Natural killer cell (primary cell): ENCODE results near the gene TBPL1. TPM values are rescaled to one million over a fixed set of nuclear protein-coding genes. Genes with fewer than 3 reads are reported as not detected.

Experiments used
- ATAC-seq, 3 donors: fragments of 150-1000 bp in 2 of 3; fragments of 200-7000 bp in 1 of 3; cut with Tn5 transposase; 1 replicate in 1 of 3; 2 replicates in 2 of 3; pipeline ENCODE4 v1.10.0; 2021; ENCODE audit warnings: mild to moderate bottlenecking in 2 of 3, moderate library complexity in 2 of 3
- DNase-seq, 2 donors: peaks; one replicate each; pipeline versions ENCODE4 v3.0.0 to v3.0.0-alpha.2; 2013 to 2021; ENCODE audit warnings: mixed read lengths in 1 of 2
- H3K27ac ChIP-seq: one replicate; pipeline ENCODE4 v1.5.1; 2013; ENCODE audit warnings: mild to moderate bottlenecking, low read length
- H3K27me3 ChIP-seq: one replicate; pipeline ENCODE4 v1.6.1; 2013; ENCODE audit warnings: low read length; ENCODE audit not compliant: control insufficient read depth, insufficient read depth
- H3K36me3 ChIP-seq: one replicate; pipeline ENCODE4 v1.6.1; 2013; ENCODE audit warnings: low read length; ENCODE audit not compliant: control insufficient read depth, insufficient read depth
- H3K4me1 ChIP-seq: one replicate; pipeline ENCODE4 v1.6.1; 2013; ENCODE audit warnings: low read length; ENCODE audit not compliant: control insufficient read depth, insufficient read depth
- H3K4me3 ChIP-seq: one replicate; pipeline ENCODE4 v1.5.1; 2013; ENCODE audit warnings: low read length
- H3K9me3 ChIP-seq: one replicate; pipeline ENCODE4 v1.6.1; 2013; ENCODE audit warnings: low read length; ENCODE audit not compliant: control insufficient read depth, insufficient read depth
- H3K27ac Mint-ChIP-seq, 2 donors: one replicate each; pipeline ENCODE4 v1.8.0; 2022; ENCODE audit warnings: mild to moderate bottlenecking in 2 of 2, mixed read lengths in 2 of 2, moderate library complexity in 1 of 2
- H3K27me3 Mint-ChIP-seq, 2 donors: one replicate each; pipeline ENCODE4 v1.8.0; 2022; ENCODE audit warnings: low read depth in 2 of 2, mixed read lengths in 2 of 2
- H3K36me3 Mint-ChIP-seq: one replicate; pipeline ENCODE4 v1.8.0; 2022; ENCODE audit warnings: mixed read lengths
- H3K4me1 Mint-ChIP-seq, 2 donors: one replicate each; pipeline ENCODE4 v1.8.0; 2022; ENCODE audit warnings: mixed read lengths in 2 of 2
- H3K4me3 Mint-ChIP-seq: one replicate; pipeline ENCODE4 v1.8.0; 2022; ENCODE audit warnings: mild to moderate bottlenecking, moderate library complexity, mixed read lengths
- H3K9me3 Mint-ChIP-seq, 2 donors: one replicate each; pipeline ENCODE4 v1.8.0; 2022; ENCODE audit warnings: mixed read lengths in 2 of 2
- CTCF ChIP-seq: fragments of 200-600 bp; IDR thresholded peaks from one replicate; pipeline ENCODE4 v1.8.0; 2022; ENCODE audit warnings: antibody characterized with exemption
- WGBS: methylation state at CpG from one replicate; pipeline ENCODE4 v1.1.7; 2013; ENCODE audit warnings: missing lambda C conversion rate; ENCODE audit not compliant: insufficient coverage; 5-methylcytosine and 5-hydroxymethylcytosine counted together
- intact Hi-C: fragments of 100-400 bp; cut with micrococcal nuclease; formaldehyde crosslinking; loops from one replicate; pipeline ENCODE4 v1.14.2; 2022
- total RNA-seq, 4 donors: library from RNA; stranded (reverse); fragments of 120-200 nt in 1 of 4; gene quantifications; one replicate each; pipeline versions ENCODE4 v1.2.3 to v1.2.4, GENCODE V29; 2013 to 2022

TBPL1 gene
- total RNA-seq, 3 donors from 2014 or later (not counting 1 experiment from before 2014, with no cell fraction given), result 54.8 to 71.0 (median 59.9) TPM

DNA sequence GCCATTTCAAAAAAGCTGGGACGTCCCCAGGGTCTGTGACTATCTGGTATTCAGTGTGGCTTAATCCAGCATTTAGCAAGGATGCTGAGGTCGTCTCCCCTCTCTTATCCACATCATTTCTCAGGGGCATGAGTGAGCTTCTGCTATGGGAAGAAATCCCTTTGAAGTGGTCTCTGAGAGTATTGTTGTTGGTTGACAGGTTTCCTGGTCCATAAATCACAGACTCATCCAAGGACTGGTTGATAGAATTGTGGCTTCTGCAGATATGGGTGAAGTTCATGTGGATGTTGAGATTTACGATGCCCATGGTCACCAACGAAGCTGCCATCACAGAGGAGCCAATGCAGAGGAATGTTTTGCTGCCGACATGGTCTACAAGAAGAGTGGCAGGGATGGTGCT, 75.4 kb downstream of the TBPL1 start:
- Mint-ChIP-seq H3K36me3 (no peaks in the 10 kb centered on the region), H3K27me3 (no peaks in the 10 kb centered on the region), H3K4me1 (no peaks in the 10 kb centered on the region), H3K9me3 (no peaks in the 10 kb centered on the region), H3K4me3 (no peak overlapping the region), H3K27ac (no peak overlapping the region)
- WGBS, result 76% methylated on average over 4 of the region's 5 CpGs
- H3K9me3 ChIP-seq, result no peaks in the 10 kb centered on the region
- intact Hi-C loops, result no loop called here
- no peaks in the 10 kb centered on the region for H3K4me1 ChIP-seq
- DNase-seq (no peak), ATAC-seq (no peak)
- H3K4me3 ChIP-seq, result no peak overlapping the region
- H3K27ac ChIP-seq, result no peak overlapping the region
- H3K36me3 ChIP-seq, result no peaks in the 10 kb centered on the region
- TF ChIP-seq CTCF, result no peak
- no peaks in the 10 kb centered on the region for H3K27me3 ChIP-seq

DNA sequence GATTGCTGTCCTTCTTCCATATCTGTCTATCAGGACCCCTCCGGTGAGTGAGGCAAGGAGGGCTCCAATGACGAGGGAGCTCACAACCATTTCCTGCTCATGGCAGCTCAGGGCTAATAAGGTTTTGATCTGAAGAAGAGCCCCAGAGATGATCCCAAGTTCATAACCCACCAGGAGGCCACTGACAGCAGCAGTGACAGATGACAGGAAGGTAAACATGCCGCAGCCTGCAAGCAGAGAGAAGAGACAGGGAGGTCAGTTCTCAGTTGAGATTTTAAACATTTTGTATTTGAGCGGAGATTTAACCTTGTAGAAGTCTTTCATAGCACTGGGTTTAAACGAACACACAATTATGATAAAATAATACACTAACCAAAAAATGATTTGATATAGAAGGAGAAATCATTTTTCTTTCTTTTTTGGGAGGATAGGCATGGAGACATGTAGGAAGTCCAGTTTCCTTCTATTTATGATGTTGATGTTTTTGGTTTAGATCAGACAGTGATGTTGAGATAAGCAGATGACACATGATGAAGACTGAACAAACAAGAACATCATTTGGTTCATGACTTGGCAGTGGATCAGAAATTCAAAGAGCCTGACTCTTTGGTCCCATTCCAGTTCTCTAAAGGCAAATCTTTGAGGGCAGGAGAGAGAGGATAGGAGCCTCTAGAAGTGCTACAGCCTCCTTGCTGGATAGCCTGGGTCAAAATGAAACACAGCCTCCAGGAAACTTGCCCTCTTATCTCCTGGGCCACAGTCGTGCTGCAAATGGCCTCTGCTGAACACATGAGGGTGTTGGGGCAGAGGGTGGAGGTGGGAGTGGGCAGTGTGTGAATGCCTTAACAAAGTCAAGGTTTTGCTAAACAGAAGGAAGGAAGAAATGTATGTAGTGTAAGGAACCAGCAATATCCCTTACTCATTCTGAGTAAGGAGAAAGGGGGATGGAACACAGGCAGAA, 76.8 kb downstream of the TBPL1 start:
- H3K4me3 Mint-ChIP-seq, result no peak overlapping the region
- H3K36me3 ChIP-seq, result no peaks in the 10 kb centered on the region
- no peaks in the 10 kb centered on the region for H3K27me3 Mint-ChIP-seq
- H3K9me3 Mint-ChIP-seq, result no peaks in the 10 kb centered on the region
- intact Hi-C loops, result no loop called here
- no peaks in the 10 kb centered on the region for H3K36me3 Mint-ChIP-seq
- no peaks in the 10 kb centered on the region for H3K27me3 ChIP-seq
- no peak for ATAC-seq
- TF ChIP-seq CTCF, result no peak
- WGBS, result 70% methylated on average over 4 of the region's 6 CpGs
- H3K4me1 ChIP-seq, result no peaks in the 10 kb centered on the region
- H3K27ac Mint-ChIP-seq, result no peak overlapping the region
- no peak overlapping the region for H3K4me3 ChIP-seq
- no peak overlapping the region for H3K27ac ChIP-seq
- no peaks in the 10 kb centered on the region for H3K9me3 ChIP-seq
- H3K4me1 Mint-ChIP-seq, result peaks cover 4 to 6% of the 10 kb centered on the region in 2 donors
- no peak for DNase-seq

DNA sequence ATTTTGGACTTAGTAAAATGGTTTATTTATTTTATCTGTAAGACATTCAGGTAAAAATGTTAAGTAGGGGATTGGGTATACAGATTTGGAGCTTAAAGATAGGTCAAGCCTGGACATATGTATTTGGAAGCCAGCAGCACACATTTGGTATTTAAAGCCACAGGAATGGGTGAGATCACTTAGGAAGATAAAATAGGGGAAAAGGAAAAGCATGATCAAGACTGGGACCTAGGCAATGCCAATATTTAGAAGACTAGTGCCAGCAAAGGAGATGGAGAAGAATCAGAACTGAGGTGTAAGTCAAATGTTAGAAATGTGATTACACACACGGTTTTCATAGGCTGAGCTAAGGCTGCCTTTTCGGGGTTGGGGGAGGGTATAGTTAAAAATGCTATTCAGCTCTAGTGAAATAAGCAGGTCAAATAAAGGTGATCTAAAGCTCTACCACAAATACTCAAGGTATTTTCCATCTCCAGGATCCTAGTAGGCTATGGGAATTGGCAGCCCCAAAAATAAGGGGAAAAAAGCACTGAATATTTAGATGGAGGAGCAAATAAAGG, 78.8 kb downstream of the TBPL1 start:
- WGBS, result 100% methylated on average over 2 of the region's 2 CpGs
- no peak for ATAC-seq

More for the DNA sequence above, 78.8 kb downstream of the TBPL1 start:
- no peak for DNase-seq
- no peaks in the 10 kb centered on the region for H3K9me3 ChIP-seq
- intact Hi-C loops, result no loop called here
- Mint-ChIP-seq H3K36me3 (no peaks in the 10 kb centered on the region), H3K4me1 (peaks cover 9 to 19% of the 10 kb centered on the region in 2 donors), H3K4me3 (no peak overlapping the region), H3K27ac (no peak overlapping the region), H3K27me3 (no peaks in the 10 kb centered on the region), H3K9me3 (no peaks in the 10 kb centered on the region)
- H3K4me1 ChIP-seq, result peaks cover 5% of the 10 kb centered on the region
- no peaks in the 10 kb centered on the region for H3K36me3 ChIP-seq
- H3K27me3 ChIP-seq, result no peaks in the 10 kb centered on the region
- H3K27ac ChIP-seq, result no peak overlapping the region
- TF ChIP-seq CTCF, result no peak
- H3K4me3 ChIP-seq, result no peak overlapping the region
